IMR-90 (cell line): ENCODE data around the gene CTNNA2.

ENCODE experiments used
- BHLHE40 ChIP-seq: fragments of 150-350 bp; IDR thresholded peaks from 2 replicates; pipeline ENCODE4 v1.6.1; 2016; ENCODE audit warnings: mild to moderate bottlenecking, low read depth, low read length
- CEBPB ChIP-seq: IDR thresholded peaks from 2 replicates; pipeline ENCODE4 v1.6.1; 2012; ENCODE audit warnings: low read depth, low read length, improper control_type of control experiment
- CHD1 ChIP-seq: IDR thresholded peaks from 2 replicates; pipeline ENCODE4 v1.6.1; 2012; ENCODE audit warnings: low read depth, low read length, improper control_type of control experiment
- FOS ChIP-seq: fragments of 150-350 bp; IDR thresholded peaks from 2 replicates; pipeline ENCODE4 v1.6.1; 2016; ENCODE audit warnings: low read depth, low read length
- MAFK ChIP-seq: IDR thresholded peaks from 2 replicates; pipeline ENCODE4 v1.6.1; 2012; ENCODE audit warnings: low read depth, low read length, improper control_type of control experiment
- MAZ ChIP-seq: IDR thresholded peaks from 2 replicates; pipeline ENCODE4 v1.6.1; 2012; ENCODE audit warnings: low read depth, mild to moderate bottlenecking, low read length, improper control_type of control experiment, moderate library complexity, borderline replicate concordance
- MXI1 ChIP-seq: IDR thresholded peaks from 2 replicates; pipeline ENCODE4 v1.6.1; 2012; ENCODE audit warnings: low read depth, mild to moderate bottlenecking, low read length, moderate library complexity, borderline replicate concordance
- NFE2L2 ChIP-seq: fragments of 150-350 bp; IDR thresholded peaks from 2 replicates; pipeline ENCODE4 v1.6.1; 2016; ENCODE audit warnings: low read depth, mild to moderate bottlenecking, low read length
- POLR2A ChIP-seq: IDR thresholded peaks from 2 replicates; pipeline ENCODE4 v1.6.1; 2012; ENCODE audit warnings: mild to moderate bottlenecking, low read depth, low read length
- RFX5 ChIP-seq: IDR thresholded peaks from 2 replicates; pipeline ENCODE4 v1.8.0; 2012; ENCODE audit warnings: low read depth, mild to moderate bottlenecking, low read length, moderate library complexity
- SMC3 ChIP-seq: fragments of 150-350 bp; IDR thresholded peaks from 2 replicates; pipeline ENCODE4 v1.6.1; 2016; ENCODE audit warnings: low read depth, mild to moderate bottlenecking, antibody characterized with exemption, low read length, moderate library complexity
- TF ChIP-seq, protein P1 (sequence below): conservative IDR thresholded peaks from 2 replicates; pipeline ENCODE4 v1.5.1; 2012; ENCODE audit warnings: mild to moderate bottlenecking, low read depth, low read length, improper control_type of control experiment
- TF ChIP-seq, protein P2 (sequence below): fragments of 150-350 bp; IDR thresholded peaks from 2 replicates; pipeline ENCODE4 v1.6.1; 2017; ENCODE audit warnings: mild to moderate bottlenecking, antibody characterized with exemption, low read length, low read depth

DNA sequence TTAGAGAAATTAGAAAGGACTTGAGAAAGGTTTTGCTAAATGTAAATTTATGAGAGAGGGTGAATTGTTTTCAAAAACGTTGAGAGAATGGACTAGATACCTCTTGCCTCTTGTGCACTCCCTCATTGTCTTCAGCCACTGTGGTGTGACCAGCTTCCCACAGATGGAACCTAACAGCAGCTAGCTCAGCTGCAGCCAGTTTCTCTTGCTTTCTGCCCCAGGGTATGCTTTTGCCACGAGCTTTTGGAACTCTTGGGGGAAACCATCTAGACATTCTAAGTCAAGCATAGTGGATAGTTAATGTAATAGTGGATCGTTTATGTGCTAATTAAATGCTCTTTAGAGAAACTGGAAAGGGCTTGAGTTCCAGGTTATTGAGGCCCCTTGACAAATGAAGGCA, 288.2 kb downstream of the CTNNA2 start:
- TF ChIP-seq, protein P1, sequence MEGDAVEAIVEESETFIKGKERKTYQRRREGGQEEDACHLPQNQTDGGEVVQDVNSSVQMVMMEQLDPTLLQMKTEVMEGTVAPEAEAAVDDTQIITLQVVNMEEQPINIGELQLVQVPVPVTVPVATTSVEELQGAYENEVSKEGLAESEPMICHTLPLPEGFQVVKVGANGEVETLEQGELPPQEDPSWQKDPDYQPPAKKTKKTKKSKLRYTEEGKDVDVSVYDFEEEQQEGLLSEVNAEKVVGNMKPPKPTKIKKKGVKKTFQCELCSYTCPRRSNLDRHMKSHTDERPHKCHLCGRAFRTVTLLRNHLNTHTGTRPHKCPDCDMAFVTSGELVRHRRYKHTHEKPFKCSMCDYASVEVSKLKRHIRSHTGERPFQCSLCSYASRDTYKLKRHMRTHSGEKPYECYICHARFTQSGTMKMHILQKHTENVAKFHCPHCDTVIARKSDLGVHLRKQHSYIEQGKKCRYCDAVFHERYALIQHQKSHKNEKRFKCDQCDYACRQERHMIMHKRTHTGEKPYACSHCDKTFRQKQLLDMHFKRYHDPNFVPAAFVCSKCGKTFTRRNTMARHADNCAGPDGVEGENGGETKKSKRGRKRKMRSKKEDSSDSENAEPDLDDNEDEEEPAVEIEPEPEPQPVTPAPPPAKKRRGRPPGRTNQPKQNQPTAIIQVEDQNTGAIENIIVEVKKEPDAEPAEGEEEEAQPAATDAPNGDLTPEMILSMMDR: no peak
- no peak for TF ChIP-seq SMC3
- no peak for TF ChIP-seq POLR2A
- TF ChIP-seq MAZ: no peak
- TF ChIP-seq, protein P2, sequence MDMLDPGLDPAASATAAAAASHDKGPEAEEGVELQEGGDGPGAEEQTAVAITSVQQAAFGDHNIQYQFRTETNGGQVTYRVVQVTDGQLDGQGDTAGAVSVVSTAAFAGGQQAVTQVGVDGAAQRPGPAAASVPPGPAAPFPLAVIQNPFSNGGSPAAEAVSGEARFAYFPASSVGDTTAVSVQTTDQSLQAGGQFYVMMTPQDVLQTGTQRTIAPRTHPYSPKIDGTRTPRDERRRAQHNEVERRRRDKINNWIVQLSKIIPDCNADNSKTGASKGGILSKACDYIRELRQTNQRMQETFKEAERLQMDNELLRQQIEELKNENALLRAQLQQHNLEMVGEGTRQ: no peak
- TF ChIP-seq CHD1: no peak
- no peak for TF ChIP-seq RFX5
- TF ChIP-seq MXI1: no peak
- no peak for TF ChIP-seq CEBPB
- TF ChIP-seq MAFK: no peak
- no peak for TF ChIP-seq NFE2L2
- no peak for TF ChIP-seq FOS
- TF ChIP-seq BHLHE40: no peak
